TTC549 (cell line): ENCODE measurements around the gene EPB41L4A.

Experiments used
- FAIRE-seq: peaks from 2 replicates; lab custom pipeline; 2012; peaks lifted over from hg19 to GRCh38; lab: Jason Lieb, UNC

The EPB41L4A gene

DNA sequence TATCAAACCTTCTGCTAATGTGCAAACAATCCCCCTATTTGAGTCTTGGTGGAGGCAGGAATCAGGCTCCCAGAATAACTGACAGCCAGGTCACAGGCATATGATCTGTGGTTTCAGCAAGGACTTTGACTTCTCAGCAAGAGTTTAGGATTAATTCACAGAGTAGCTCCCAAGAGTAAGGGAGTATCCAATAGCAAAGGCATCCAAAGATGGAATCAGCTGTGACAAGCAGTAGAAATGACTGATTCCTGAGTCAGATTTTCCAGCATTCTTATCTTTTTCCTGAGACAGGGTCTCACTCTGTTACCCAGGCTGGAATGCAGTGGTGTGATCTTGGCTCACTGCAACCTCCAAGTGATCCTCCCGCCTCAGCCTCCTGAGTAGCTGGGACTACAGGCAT, 108.3 kb downstream of the EPB41L4A start:
- FAIRE-seq = no peak

DNA sequence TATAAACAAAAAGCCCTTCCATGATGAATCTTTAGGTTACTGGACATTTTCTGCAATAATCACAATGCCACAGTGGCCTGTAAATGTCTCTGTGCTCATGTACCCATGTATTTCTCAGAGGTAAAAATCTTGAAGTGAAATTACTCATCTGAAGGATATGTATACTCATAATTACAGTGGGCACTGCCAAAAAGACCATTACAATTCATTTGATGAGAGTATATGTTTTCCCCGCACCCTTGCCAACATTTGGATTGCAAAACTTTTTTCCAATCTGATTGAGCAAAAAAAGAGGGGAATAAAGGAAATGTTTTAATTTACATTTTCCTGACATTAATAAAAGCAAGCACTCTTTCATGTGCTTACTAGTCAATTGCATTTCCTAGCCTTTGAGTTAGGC, 110.5 kb downstream of the EPB41L4A start:
- no peak for FAIRE-seq

DNA sequence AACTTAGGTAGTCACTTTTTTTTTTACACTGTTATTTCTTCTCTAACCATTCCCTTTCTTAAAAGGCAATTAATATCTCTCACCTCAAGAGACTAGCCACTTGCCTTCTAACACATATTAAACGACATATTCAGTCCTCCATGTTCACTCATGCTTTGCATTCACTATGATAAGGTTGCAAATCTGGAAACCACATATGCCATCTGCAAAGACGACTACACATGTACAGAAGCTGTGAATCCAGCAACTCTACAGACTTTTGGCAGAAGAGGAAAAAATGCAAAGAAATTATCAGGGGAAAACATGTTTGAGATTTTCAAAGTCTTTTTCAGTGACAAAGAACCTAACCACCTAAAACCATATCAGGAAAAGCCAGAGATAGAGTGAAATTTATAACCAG, 112.1 kb downstream of the EPB41L4A start:
- no peak for FAIRE-seq

DNA sequence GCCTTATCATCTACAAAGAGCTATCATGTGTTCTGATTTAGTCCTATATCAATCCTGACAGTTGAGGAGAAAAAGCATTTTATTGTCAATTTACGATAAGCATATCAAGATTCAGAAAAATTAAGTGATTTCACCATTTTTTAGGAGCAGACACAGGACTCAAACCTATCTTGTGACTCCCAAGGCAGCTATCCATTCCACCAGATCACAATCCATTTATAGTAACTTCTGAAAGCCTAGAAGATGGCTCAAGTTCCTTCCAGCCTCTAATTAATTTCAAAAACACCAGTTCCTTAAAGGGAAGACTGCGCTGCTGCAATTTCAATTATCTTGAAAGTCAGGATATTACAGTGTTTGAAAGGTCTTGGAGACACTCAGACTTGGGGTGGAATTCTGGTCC, 114.3 kb downstream of the EPB41L4A start:
- FAIRE-seq = no peak

DNA sequence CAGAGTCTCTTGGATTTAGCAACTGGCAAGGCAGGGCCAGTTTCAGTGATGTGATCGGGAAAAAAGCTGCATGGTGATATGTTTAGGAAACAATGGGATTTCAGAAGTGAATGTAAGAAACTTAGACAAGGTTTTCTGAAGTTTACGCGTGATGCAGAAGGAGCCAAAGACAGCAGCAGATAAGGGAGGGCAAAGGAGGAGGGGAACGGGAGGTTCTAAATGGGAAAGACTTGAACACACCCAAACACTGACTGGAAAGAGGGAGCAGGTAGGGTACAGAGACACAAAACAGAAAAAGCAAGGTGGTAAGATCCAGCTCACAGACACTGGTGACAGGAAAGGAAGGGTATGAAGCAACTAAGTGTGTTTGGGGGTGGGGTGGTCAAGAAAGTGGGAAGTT, 115.4 kb downstream of the EPB41L4A start:
- FAIRE-seq = no peak

DNA sequence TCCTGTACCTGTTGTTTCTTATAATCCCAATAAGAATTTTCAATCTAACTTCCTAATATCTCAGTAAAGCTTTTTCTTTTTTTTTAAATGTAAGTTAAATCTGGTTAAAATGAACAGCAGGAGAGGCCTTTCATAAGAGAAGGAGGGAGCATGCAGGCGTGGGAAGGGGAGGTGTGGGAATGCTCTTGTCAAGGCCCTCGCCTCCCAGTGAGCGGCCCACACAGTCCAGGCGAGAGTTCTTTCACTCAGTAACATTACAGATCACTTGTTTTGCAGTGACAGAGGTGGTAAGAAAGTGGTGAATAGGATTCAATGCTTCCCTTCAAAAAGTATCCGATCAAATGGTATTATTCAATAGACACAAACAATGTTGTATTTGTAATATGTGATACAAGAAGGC, 125.0 kb downstream of the EPB41L4A start:
- no peak for FAIRE-seq

DNA sequence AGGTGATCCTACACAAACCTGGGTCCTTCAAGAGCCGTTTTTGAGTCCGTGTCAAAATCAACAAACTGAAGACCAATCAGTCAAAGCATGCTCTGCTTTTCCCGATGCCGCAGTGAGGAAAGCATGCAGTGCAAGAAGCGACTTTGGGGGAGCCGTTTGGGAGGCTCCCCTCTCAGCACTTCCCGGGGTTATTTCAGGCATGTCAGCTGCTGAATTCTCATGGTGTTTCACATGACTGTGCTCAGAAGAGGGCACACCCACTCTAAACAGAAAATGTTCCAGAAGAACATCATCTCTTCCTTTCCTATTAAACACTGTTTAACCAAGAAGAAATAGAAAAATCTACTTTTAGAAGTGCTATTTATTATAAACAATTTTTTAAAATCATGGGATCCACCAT, 125.5 kb downstream of the EPB41L4A start:
- no peak for FAIRE-seq

DNA sequence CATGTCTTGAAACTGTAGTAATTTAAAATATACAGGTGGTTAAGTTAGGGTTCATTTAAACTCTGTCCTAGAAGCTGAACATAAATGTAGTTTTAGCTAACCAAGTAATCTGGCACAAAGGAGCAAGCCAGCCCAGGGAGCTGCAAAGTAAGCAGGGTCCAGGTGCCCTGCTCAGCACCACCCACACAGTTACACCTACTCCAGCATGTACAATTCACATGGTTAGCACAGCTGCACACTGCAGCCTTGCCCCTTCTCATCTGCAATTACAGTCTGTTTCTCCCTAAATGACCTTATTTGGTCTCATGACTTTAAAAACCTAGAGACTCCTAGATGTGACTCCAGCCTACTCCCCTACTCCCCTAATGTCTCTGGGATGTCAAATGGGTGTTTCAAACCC, 128.4 kb downstream of the EPB41L4A start:
- no peak for FAIRE-seq

DNA sequence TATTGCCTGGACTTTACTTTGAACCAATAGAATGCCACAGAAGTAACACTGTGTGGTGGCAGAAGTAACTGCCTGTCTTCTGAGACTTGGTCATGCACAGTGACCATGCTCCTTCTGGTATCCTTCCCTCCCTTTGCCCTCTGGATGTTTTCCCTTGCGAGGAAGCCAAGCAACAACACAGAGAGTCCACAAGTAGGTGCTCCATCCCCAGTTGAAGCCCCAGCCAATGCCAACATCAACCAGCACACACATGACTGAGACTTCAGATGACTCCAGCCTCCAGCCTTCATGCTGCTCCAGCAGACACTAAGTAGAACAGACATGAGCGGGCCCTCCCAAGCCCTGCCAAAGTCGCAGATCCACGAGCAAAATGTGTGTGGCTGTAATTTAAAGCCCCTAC, 129.6 kb downstream of the EPB41L4A start:
- no peak for FAIRE-seq

DNA sequence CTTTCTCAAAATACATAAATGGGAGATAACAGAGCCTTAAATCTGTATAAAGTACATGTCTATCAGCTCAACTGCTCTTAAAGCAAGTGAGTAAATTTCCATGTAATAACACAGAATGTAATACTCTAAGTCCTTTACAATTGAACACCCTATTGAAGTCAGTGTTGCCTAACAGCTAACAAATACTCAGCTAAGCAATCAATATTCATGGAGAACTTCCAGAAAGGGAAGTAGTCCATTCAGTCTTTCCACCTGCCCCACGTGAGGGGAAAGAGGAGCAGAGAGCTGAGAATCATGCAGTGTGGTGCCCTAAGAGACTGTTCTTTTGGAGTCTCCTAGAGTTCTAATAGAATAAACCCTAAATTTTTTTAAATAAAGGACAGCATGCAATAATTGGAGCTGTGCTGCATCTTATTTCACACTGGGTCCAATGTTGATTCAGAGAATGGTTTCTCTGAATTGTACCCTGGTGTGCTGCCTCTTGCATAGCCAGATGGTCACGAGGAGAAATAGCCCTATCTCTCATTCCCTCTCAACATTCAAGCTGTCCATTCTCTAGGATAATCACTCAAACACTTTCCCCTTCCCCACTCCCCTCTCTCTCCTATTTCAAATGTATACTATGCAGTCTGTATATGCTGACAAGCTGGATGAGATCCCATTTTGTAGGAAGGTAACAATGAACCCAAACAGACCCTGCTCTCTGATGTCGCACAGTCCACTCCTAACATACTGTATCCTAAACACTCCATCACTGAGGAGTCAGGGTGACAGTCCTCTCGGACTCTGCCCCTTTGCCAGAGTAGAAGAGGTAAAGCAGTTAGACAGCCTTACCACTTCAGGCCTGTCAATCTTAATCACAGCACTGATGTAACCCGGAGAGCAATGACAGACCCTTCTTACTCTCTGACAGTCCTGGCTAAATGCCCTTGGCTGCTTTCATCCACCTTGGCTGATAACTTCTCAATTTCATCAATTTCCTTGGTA, 134.8 kb downstream of the EPB41L4A start:
- no peak for FAIRE-seq

DNA sequence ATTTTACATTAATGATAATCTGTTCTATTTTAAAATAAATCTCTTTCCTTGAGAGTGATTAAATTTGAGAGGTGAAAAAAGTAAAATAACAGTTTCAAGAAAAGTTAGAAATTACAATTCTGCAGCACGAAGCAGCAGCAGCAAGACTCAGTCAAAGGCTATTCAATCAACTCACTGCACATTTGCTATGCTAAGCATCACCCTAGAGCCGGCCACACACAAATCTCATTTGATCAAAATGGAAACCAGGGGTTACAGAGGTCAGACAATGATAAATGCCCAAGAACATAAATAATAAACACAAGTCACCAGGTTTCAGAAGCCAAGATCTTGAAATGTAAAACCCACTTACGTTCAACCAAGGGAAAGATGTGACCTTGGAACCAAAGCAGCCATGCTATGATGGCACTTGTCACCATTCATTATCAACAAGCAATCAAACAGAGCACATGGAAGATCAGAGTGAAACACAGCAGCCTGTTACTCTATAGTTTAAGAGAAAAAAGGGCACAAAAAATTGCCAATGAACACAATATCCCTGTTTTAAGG, 136.0 kb downstream of the EPB41L4A start:
- FAIRE-seq = no peak

DNA sequence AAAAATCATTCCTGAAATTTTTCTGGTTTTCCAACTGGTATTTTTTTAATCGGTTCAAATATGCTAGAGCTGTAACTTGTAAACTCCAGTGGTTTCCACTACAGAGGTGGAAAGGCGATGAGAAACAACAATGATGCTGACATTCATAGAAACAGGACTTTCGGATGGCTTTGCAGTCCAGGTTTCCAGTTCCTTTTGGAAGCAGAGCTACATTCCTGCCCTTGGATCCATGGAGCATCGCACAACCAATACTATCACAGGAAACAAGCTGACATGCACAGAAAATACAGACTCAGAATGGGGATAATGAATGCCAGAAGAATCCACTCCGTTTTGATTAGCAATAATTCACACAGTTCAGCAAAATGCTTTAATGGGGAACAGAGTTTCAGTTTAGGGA, 140.0 kb downstream of the EPB41L4A start:
- no peak for FAIRE-seq

DNA sequence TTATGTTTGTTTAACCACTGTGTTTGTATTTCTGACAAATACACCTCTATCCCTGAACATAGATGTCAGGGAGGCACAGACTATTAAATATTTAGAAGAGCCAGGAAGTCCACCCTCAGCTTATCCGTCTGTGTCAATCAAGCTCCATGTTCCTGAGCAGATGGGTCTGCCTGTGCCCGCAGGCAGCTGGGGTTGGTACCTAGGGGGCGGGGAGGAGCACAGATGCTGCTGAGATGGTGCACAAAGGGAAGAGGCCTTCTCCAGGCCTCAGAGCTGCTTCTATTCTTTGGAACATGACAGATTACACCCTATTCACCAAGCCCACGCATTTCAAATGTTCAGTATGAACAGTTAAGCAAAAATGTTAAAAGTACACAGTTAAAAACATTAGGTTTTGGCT, 142.1 kb downstream of the EPB41L4A start:
- no peak for FAIRE-seq

DNA sequence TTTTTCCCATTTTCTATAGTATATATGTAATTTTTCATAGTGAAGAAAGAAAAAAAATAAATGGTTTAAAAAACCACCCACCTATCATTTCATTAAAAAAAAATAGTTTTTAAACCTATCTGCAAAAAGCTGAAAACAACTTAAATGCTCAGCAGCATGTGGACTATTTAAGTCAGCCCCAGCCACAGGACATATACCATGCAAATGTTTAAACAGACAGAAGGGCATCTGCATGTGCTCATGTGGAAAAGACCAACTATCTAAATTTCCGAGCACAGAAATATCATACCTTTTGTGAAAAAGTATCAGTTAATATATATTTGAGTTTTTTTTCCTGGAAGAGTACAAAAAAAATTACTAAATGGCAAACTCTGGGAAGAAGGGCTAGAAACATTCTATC, 143.4 kb downstream of the EPB41L4A start:
- no peak for FAIRE-seq

DNA sequence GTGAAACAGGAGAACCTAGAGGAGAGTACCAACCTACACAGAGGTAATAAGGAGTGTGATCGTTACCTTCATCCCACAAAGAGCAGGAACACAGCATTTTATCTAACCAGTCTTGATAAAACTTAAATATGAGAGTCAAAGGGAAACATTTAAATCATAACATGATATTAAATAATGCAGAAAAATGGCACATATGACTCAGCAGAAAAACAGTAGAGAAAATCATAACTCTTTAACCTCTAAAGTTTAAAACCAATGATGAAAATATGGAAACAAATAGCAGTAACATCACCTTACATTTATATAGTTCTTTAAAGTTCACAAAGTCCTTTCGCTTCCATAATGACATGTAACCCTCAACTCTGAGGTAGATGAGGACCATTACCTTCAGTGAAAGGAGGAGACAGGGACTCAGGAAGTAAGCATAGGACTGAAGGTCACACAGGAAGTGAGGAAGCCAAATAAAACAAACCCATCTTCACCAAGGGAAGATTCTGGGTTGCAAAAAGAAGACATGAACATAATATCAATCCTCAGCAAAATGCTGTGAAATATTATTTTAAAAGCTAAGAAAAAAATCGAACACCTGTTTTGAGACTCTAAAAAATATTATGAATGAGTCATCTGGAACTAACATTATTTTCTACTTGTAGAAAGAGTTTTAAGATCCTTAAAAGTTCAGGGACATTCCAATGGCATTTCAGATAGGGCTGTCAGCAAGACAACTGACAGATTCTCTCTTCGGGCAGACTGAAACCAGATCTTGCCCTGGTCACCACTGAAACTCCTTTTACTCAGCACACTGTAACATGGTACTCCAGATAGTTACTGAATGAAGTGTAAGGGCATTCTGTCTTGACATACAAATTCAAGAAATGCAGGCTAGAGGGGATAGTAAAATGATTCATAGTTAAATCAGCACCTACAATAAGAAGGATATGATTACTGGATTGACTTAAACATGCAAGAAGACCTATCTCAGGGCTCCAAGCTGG, 148.5 kb downstream of the EPB41L4A start:
- FAIRE-seq = no peak

DNA sequence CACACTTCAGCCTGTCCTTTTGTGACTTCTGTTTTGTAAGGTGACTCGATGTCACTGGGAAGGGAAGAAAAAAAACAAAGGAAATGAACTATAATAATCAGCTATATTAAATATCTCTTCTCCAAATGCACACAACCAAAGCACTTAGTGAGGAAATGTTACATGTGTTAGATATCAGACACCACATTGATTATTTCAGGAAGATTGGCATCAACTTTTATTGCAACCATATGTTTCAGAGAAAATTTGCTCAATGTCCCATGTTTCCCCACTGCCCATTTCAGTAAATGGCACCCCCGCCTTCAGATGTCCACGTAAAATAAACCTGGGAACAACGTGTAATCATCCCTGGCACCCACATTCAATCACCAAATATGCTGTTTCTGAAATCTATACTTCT, 151.8 kb downstream of the EPB41L4A start:
- FAIRE-seq = no peak

DNA sequence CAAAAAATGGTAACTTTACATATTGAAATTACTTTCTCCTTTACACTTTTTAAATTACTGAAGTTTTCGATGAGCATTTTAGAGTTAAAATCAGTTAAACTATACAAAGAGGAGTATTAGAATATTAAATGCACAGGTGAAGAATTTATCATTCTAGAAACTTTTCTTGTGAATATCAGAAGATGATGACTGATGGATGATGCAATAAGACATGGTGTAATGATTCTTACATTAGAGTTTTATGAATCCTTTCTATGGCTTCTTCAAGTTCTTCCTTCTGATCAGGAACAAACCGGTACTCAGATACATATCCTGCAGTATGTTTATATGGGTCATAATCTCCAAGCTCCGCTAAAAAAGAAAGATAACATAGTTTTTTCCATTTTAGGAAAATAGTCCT, 154.4 kb downstream of the EPB41L4A start:
- no peak for FAIRE-seq

DNA sequence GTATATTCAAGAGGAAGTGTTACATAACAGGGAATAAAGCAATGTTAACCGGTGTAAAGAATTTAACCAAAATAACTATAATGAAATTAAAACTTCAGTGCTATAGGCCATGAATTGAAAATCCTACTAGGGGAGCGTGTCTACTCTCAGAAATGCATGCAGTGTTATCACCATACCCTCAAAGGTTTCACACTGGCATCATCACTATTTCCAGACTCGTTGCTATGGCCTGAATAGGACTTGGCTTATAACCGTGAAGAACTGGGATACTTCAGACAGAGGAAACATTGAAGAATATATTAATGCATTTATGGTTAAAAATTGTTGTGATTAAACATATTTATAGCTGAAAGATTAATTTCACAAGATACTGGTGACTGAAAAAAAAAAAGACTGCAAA, 154.9 kb downstream of the EPB41L4A start:
- no peak for FAIRE-seq

DNA sequence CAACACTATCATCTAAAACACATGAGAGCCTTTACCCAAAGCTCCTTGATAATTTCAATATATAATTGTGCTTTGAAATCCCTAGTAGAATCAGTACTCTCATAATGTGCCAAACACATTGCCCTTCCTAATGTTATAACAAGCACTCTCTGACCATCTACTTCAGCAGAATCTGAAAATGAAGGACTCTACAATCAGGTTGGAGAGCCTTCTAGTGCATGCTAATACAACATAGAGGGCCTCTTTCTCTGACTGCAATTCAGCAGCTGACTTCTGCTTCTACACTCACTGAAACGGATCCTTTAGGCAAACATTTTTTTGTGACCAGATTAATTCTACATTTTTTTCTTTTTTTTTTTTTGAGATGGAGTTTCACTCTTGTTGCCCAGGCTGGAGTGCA, 155.6 kb downstream of the EPB41L4A start:
- FAIRE-seq = no peak

DNA sequence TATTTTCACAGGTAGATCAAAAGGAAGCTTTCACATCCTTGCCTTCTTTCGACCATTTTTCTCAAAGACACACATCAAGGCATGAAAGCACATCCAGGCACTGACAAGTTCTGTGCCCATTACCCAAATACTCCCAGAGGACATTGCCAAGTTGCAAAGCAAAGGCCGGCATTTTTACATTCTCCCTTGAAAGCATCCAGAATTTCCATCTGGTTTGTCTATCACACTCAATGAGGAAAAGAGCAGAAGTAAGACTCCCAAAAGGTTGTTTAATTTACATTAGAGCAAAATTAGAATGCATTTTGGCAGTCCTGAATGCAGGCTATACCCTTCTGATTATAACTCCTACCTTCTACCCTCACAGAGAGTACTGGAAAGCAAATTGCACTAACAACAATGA, 160.5 kb downstream of the EPB41L4A start:
- no peak for FAIRE-seq

DNA sequence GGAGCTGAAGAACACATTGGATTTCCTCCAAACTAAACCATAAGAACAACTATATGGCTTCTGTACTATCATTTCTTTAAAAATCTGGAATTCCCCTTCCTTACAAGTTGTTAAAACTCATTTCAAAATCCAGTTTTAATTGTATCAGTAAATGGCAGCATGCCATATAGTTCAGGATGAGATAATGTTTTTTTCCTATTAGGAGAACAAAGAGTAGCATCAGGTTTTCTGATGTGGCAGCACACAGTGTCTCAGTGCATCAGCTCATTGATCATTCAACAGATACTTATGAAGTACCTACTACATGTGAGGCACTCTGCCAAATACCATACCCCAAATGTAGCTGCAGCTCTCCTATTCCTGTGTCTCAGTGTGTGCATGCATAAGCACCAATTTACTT, 161.1 kb downstream of the EPB41L4A start:
- no peak for FAIRE-seq

DNA sequence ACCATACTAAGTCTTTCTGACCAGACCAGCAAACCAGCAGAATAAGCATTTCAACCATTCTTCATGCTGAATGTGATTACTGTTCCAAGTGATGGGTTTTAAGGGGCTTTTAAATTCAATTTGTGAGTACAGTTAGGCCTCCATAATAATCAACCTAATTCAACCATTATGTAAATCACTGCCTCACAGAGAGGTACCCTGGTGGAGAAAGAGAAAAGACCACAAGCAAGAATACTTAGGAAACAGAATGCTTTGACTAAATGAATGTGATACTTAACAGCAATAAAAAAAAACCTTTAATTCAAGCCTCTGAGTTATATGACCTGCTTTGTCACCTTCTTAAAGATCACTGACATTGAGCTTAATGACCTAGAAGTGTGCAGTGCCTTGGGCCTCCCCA, 162.1 kb downstream of the EPB41L4A start:
- no peak for FAIRE-seq

DNA sequence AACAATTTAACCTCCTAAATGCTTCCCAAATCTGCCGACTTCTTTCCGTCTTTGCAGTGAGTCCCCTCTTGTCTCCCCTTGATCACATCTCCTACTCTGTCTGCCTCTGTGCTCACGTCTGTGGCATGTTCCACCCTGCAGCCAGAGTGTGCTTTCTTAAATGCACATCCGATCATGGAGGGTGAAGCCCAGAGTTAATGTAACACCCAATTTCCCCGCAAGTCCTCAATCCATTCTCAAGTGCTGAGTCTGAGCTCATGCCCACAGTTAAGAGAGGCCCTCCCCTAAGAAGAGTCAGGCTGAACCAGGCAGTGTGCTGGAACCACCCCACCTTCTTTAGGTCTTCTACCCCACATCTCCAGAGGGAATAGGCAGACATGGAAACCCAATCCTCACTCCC, 164.8 kb downstream of the EPB41L4A start:
- no peak for FAIRE-seq
